Right ventricle myocardium inferior (tissue), 1 donor: ENCODE measurements around the gene TEX22. TPM values are rescaled to one million over a fixed set of nuclear protein-coding genes. Genes with fewer than 3 reads are reported as not detected.

Experiments
- ATAC-seq: fragments of 200-7000 bp; cut with Tn5 transposase; one replicate; pipeline ENCODE4 v1.9.1; 2020; ENCODE audit warnings: mild to moderate bottlenecking, moderate library complexity
- DNase-seq: peaks from one replicate; pipeline ENCODE4 v3.0.0; 2021; ENCODE audit errors: missing footprints
- intact Hi-C: fragments of 100-400 bp; cut with DNase I; formaldehyde crosslinking; loops from one replicate; pipeline ENCODE4 v1.11.0; 2022
- total RNA-seq: library from RNA; stranded (reverse); fragmentation: NEBNext Ultra II Directional; extraction: Animal tissue kit (Norgen Biotek cat#: 25700); gene quantifications from one replicate; pipeline ENCODE4 v1.2.1, GENCODE V29; 2021
- donor health status: DM: no; HTN: yes; CAD: no; lungs with severe emphysema.

The TEX22 gene
- total RNA-seq, 1 donor from 2014 or later = 2.4 TPM

GRCh38 chr14:105363847-105364708 is 34.3 kb upstream of the TEX22 start:
- no peak for DNase-seq
- ATAC-seq = peak; percentile 49
- intact Hi-C loops = no loop called here

GRCh38 chr14:105365101-105365500 is 33.2 kb upstream of the TEX22 start:
- ATAC-seq (no peak), DNase-seq (no peak)
- intact Hi-C loops = no loop called here

GRCh38 chr14:105365681-105366080 is 32.7 kb upstream of the TEX22 start:
- DNase-seq = no peak
- intact Hi-C loops = no loop called here
- ATAC-seq = no peak

- no peak for DNase-seq
- ATAC-seq = no peak
- intact Hi-C loops = no loop called here
Observed at GRCh38 chr14:105366386-105367074, 31.8 kb upstream of the TEX22 start.

- intact Hi-C loops = no loop called here
- DNase-seq (peak; percentile 39), ATAC-seq (no peak)
Observed at GRCh38 chr14:105367116-105368031, 31.0 kb upstream of the TEX22 start.

- ATAC-seq (no peak), DNase-seq (peak; percentile 40)
- intact Hi-C loops = no loop called here
Observed at GRCh38 chr14:105368032-105368417, 30.3 kb upstream of the TEX22 start.

GRCh38 chr14:105368426-105368825 is 29.9 kb upstream of the TEX22 start:
- ATAC-seq = no peak
- DNase-seq = peak; percentile 65
- intact Hi-C loops = no loop called here

- DNase-seq (peak; percentile 62), ATAC-seq (no peak)
- intact Hi-C loops = no loop called here
Observed at GRCh38 chr14:105368910-105369652, 29.3 kb upstream of the TEX22 start.

GRCh38 chr14:105369653-105370040 is 28.7 kb upstream of the TEX22 start:
- no peak for ATAC-seq
- no peak for DNase-seq
- intact Hi-C loops = loop anchor here (1.0 to 5.0 kb wide), 2 partner anchors 78 to 120 kb away; no protein-coding TSS in a partner anchor

- DNase-seq (no peak), ATAC-seq (no peak)
- intact Hi-C loops = loop anchor here (5.0 kb wide), 1 partner anchor 73 kb away; no protein-coding TSS in a partner anchor
Observed at GRCh38 chr14:105374389-105374788, 23.9 kb upstream of the TEX22 start.

- intact Hi-C loops = no loop called here
- ATAC-seq = no peak
- no peak for DNase-seq
Observed at GRCh38 chr14:105375635-105376057, 22.7 kb upstream of the TEX22 start.

- intact Hi-C loops = no loop called here
- ATAC-seq (peak; percentile 9), DNase-seq (no peak)
Observed at GRCh38 chr14:105376521-105377440, 21.6 kb upstream of the TEX22 start.

GRCh38 chr14:105377555-105378182 is 20.7 kb upstream of the TEX22 start:
- ATAC-seq (no peak), DNase-seq (peak; percentile 53)
- intact Hi-C loops = no loop called here

- no peak for DNase-seq
- intact Hi-C loops = no loop called here
- no peak for ATAC-seq
Observed at GRCh38 chr14:105378199-105378598, 20.1 kb upstream of the TEX22 start.

- ATAC-seq = no peak
- intact Hi-C loops = no loop called here
- peak; percentile 44 for DNase-seq
Observed at GRCh38 chr14:105378873-105379685, 19.3 kb upstream of the TEX22 start.

GRCh38 chr14:105379946-105380345 is 18.4 kb upstream of the TEX22 start:
- ATAC-seq = no peak
- peak; percentile 56 for DNase-seq
- intact Hi-C loops = no loop called here
